ENCODE results near the gene STRN.

- TF ChIP-seq CTCF (IDR thresholded peaks at IDR 0.05) = no peak
- no peak for TF ChIP-seq POLR2A (IDR thresholded peaks at IDR 0.05)
Observed at GRCh38 chr2:36963734-36964133, 2.6 kb downstream of the STRN start.
